22Rv1 (cell line): Measurements from ENCODE around the gene DGCR6L.

Source experiments
- CTCF ChIP-seq: fragments of 450-650 bp; IDR thresholded peaks from 2 replicates; pipeline ENCODE4 v1.5.1; 2017; ENCODE audit warnings: mild to moderate bottlenecking
- ZFX ChIP-seq: fragments of 450-650 bp; IDR thresholded peaks from 2 replicates; pipeline ENCODE4 v1.6.1; 2017; ENCODE audit warnings: antibody characterized with exemption, borderline replicate concordance

- TF ChIP-seq CTCF (no peak), ZFX (no peak)
Observed at GRCh38 chr22:20279662-20280134, 40.2 kb downstream of the DGCR6L start.
